ENCODE results near the gene PPP1R26.

GRCh38 chr9:135492886-135493669, 13.5 kb downstream of the PPP1R26 start:
- TF ChIP-seq POLR2A (IDR thresholded peaks at IDR 0.05; ENCODE audit: low read depth, low read length): no peak
- TF ChIP-seq RAD21 (IDR thresholded peaks at IDR 0.05; ENCODE audit: low read length): no peak
- no peak for TF ChIP-seq CTCF (conservative IDR thresholded peaks at IDR 0.05; ENCODE audit: low read depth, low read length)
- TF ChIP-seq NFE2L2 (IDR thresholded peaks at IDR 0.05; ENCODE audit: low read depth, low read length): no peak
- no peak for TF ChIP-seq MXI1 (IDR thresholded peaks at IDR 0.05; ENCODE audit: borderline replicate concordance, low read depth, low read length)
- TF ChIP-seq FOS (IDR thresholded peaks at IDR 0.05; ENCODE audit: low read depth, low read length): no peak
- no peak for TF ChIP-seq USF2 (IDR thresholded peaks at IDR 0.05; ENCODE audit: low read depth, low read length)
- no peak for TF ChIP-seq CHD1 (IDR thresholded peaks at IDR 0.05; ENCODE audit: low read depth, low read length)
- TF ChIP-seq RFX5 (IDR thresholded peaks at IDR 0.05; ENCODE audit: low read depth, low read length): no peak
- no peak for TF ChIP-seq ELK1 (IDR thresholded peaks at IDR 0.05; ENCODE audit: borderline replicate concordance, low read depth, low read length)
- no peak for TF ChIP-seq CEBPB (IDR thresholded peaks at IDR 0.05; ENCODE audit: low read depth, low read length)
